GM12872 (cell line): Measurements from ENCODE around the gene REXO5.

Experiments used
- CTCF ChIP-seq: IDR thresholded peaks from 3 replicates; pipeline ENCODE4 v1.5.1; 2011; ENCODE audit warnings: low read depth, mild to moderate bottlenecking, low read length, moderate library complexity; ENCODE audit not compliant: insufficient read depth

REXO5 gene

GRCh38 chr16:20766294-20766693 lies 40.0 kb upstream of the REXO5 start:
- TF ChIP-seq CTCF: no peak

GRCh38 chr16:20767577-20767976 lies 38.8 kb upstream of the REXO5 start:
- no peak for TF ChIP-seq CTCF

- no peak for TF ChIP-seq CTCF
Measured at GRCh38 chr16:20768121-20768520, 38.2 kb upstream of the REXO5 start.

GRCh38 chr16:20768818-20769217 lies 37.5 kb upstream of the REXO5 start:
- no peak for TF ChIP-seq CTCF

- TF ChIP-seq CTCF: no peak
Measured at GRCh38 chr16:20773679-20774078, 32.6 kb upstream of the REXO5 start.

- peak; percentile 92 for TF ChIP-seq CTCF
Measured at GRCh38 chr16:20774703-20775362, 31.5 kb upstream of the REXO5 start.

- no peak for TF ChIP-seq CTCF
Measured at GRCh38 chr16:20781697-20782096, 24.6 kb upstream of the REXO5 start.
